HFF-Myc (cell line): ENCODE measurements around the gene EXTL1.

ENCODE experiments used
- DNase-seq: peaks from one replicate; pipeline ENCODE4 v3.0.0-alpha.2; 2011; ENCODE audit warnings: low read depth; ENCODE audit errors: extremely low read depth
- H3K4me3 ChIP-seq: replicated peaks from 2 replicates; pipeline ENCODE4 v1.5.1; 2011; ENCODE audit warnings: low read depth, mild to moderate bottlenecking, control low read depth, low read length
- TF ChIP-seq, protein P1 (sequence below): IDR thresholded peaks from 2 replicates; pipeline ENCODE4 v1.5.1; 2012; ENCODE audit warnings: mild to moderate bottlenecking, low read depth, low read length, control low read depth; ENCODE audit errors: missing control alignments

EXTL1 gene

DNA sequence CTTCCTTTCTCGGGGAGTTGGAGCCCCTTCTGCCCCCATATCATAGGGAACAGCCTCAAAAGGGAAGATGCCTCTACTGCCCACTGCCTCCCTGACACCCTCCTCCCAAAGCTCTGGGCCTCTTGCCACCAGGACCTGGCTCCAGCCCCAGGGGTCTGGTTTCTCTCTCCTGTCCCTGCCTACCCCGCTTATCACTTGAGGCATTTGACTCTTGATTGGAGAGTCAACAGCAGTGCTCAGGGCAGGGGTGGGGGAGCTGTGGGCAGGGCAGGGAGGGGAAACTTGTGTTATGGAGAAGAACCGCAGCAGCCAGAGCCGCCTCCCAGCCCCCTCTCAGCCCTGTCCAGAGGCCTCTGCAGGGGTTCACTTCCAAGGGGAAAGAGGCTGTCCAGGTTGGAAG, 45.3 kb downstream of the EXTL1 start:
- TF ChIP-seq, protein P1, sequence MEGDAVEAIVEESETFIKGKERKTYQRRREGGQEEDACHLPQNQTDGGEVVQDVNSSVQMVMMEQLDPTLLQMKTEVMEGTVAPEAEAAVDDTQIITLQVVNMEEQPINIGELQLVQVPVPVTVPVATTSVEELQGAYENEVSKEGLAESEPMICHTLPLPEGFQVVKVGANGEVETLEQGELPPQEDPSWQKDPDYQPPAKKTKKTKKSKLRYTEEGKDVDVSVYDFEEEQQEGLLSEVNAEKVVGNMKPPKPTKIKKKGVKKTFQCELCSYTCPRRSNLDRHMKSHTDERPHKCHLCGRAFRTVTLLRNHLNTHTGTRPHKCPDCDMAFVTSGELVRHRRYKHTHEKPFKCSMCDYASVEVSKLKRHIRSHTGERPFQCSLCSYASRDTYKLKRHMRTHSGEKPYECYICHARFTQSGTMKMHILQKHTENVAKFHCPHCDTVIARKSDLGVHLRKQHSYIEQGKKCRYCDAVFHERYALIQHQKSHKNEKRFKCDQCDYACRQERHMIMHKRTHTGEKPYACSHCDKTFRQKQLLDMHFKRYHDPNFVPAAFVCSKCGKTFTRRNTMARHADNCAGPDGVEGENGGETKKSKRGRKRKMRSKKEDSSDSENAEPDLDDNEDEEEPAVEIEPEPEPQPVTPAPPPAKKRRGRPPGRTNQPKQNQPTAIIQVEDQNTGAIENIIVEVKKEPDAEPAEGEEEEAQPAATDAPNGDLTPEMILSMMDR = no peak
- DNase-seq = no peak
- no peak overlapping the region for H3K4me3 ChIP-seq

DNA sequence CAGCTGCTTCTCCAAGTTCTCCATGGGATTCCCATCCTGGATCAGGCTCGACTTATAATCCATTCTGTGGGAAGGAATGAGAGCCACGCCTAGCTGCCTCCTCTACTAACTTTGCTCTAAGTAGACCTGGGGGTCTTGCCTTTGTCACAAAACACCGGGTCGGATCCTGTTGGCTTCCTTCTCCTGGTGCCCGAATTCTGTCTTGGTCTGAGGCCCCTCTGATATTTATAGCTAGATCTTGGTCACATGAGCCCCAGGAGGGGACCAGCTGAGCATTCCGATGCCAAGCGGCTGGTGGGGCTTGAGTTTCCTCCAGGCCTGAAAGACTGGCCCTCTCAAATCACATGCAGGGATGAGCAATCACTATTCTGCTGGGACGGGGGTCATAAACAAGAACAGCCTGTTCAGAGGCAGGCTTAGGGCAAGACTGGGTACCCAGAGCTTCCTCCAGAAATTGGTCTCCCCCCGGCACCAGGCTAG, 45.9 kb downstream of the EXTL1 start, which contains the start of gene TRIM63:
Gene TRIM63, minus strand, starts transcription at position 199 of the 480 bp plus-strand sequence. Its CDS starts 136 bp downstream, at position 63.
- no peak within 1 kb of the TSS for H3K4me3 ChIP-seq
- TF ChIP-seq, protein P1 = no peak
- no peak for DNase-seq

GRCh38 chr1:26069941-26070295, 48.3 kb downstream of the EXTL1 start:
- DNase-seq = no peak
- no peak overlapping the region for H3K4me3 ChIP-seq
- TF ChIP-seq, protein P1 = no peak

- no peak for DNase-seq
These were observed 48.9 kb downstream of the EXTL1 start for GRCh38 chr1:26070296-26070962.

DNA sequence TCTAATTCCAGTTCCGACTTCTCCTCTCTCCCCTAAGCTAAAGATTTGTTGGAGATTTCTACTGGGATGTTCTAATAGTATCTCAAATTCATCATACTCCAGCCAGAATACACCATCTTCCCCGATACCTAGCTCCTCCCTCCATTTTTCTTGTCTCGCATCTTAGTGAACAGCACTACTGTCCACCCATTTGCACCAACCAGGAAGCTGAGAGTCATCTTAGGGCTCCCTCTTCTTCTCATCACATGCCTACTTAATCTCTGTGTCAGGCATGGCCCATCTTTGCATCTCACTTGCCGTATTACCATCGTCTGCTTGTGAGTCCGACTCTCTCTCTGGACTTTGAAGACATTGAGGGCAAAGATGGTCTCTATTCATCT, 49.4 kb downstream of the EXTL1 start:
- TF ChIP-seq, protein P1 = no peak
- no peak for DNase-seq
- H3K4me3 ChIP-seq = no peak overlapping the region

More at GRCh38 chr1:26070296-26070962, 48.9 kb downstream of the EXTL1 start:
- no peak overlapping the region for H3K4me3 ChIP-seq
- TF ChIP-seq, protein P1 = no peak

- TF ChIP-seq, protein P1 = no peak
- no peak for DNase-seq
- no peak overlapping the region for H3K4me3 ChIP-seq
These were observed 50.7 kb downstream of the EXTL1 start for GRCh38 chr1:26072305-26072704.
